ENCODE data around the gene CCNF. TPM values are rescaled to one million over a fixed set of nuclear protein-coding genes. Genes with fewer than 3 reads are reported as not detected.

Gene CCNF
- total and polyA plus RNA-seq, 2 of the 8 experiments (the other 6 are each of a cell fraction or from before 2014, with no cell fraction given): 15.4 to 54.3 TPM

DNA sequence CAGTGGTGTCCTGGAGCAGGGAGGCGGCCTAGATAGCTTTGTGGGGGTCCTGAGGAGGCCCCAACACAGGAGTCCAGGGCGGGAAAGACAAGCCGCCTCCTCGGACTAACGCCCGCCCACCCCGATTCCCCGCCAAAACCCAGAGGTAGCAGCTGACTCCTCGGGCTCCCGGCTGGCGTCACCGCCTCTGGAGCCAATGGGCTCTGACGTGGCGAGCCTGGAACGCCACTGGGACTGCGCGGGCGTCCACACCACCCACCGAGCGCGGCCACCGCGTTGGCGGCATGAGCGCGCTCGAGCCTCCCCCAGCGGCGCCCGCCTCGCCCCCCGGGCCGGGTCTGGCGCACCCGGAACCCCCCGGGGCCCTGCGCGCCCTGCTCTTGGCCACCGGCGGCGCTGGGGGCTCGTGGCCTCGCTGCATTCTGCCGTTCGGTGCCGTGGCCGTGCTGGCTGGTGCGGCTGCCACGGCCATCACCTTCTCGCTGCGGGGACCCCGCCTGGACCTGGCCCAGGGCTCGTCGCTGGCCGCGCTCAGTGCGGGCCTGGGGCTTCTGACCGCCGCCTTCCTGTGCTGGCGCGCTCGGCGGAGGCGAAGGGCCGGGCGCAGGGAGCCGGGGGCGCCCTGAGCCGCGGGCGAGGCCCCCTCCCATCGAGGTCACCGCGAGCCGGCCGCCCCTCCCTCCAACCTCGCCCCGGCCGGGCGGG, 38.4 kb downstream of the CCNF start (continued):
- TF ChIP-seq, protein P1, sequence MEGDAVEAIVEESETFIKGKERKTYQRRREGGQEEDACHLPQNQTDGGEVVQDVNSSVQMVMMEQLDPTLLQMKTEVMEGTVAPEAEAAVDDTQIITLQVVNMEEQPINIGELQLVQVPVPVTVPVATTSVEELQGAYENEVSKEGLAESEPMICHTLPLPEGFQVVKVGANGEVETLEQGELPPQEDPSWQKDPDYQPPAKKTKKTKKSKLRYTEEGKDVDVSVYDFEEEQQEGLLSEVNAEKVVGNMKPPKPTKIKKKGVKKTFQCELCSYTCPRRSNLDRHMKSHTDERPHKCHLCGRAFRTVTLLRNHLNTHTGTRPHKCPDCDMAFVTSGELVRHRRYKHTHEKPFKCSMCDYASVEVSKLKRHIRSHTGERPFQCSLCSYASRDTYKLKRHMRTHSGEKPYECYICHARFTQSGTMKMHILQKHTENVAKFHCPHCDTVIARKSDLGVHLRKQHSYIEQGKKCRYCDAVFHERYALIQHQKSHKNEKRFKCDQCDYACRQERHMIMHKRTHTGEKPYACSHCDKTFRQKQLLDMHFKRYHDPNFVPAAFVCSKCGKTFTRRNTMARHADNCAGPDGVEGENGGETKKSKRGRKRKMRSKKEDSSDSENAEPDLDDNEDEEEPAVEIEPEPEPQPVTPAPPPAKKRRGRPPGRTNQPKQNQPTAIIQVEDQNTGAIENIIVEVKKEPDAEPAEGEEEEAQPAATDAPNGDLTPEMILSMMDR (IDR thresholded peaks at IDR 0.05; ENCODE audit: control extremely low read depth in 1 of 3, insufficient read depth in 1 of 3, low read depth in 1 of 3, low read length in 3 of 3): no peak
- TF ChIP-seq KDM4A (IDR thresholded peaks at IDR 0.05; ENCODE audit: low read depth, low read length, severe bottlenecking) (no peak), POLR2A (IDR thresholded peaks at IDR 0.05; ENCODE audit: control extremely low read depth in 1 of 2, low read depth in 2 of 2, low read length in 2 of 2) (no peak; a peak in 1 of 3 replicates)
